HepG2 (cell line): ENCODE data around the gene GTF2F2. TPM values are rescaled to one million over a fixed set of nuclear protein-coding genes. Genes with fewer than 3 reads are reported as not detected.

Source experiments
- ATAC-seq: fragments of 200-7000 bp; cut with Tn5 transposase; 3 replicates; pipeline ENCODE4 v1.9.1; 2020; ENCODE audit warnings: mild to moderate bottlenecking, moderate library complexity
- BruUV-seq: library from RNA; stranded (reverse); fragments of 400-500 nt; replicated peaks from 2 replicates; lab custom pipeline; 2021; lab: Mats Ljungman, UMichigan
- CTCF ChIA-PET: fragments of 300-600 bp; formaldehyde crosslinking; extraction: SDS; loops from one replicate; lab custom pipeline; 2021; ENCODE audit warnings: low total read pairs, inconsistent platforms, low intra/inter-chr PET ratio; lab: Yijun Ruan, JAX
- POLR2A ChIA-PET: fragments of 350-600 bp; sonication (Branson Sonifier 250); formaldehyde crosslinking; loops from one replicate; lab custom pipeline; 2020; ENCODE audit warnings: antibody characterized with exemption, inconsistent platforms; lab: Yijun Ruan, JAX
- DNase-seq: peaks from one replicate; pipeline ENCODE4 v3.0.0-alpha.2; 2015; ENCODE audit warnings: low spot score
- FAIRE-seq: peaks from 3 replicates; lab custom pipeline; 2011; peaks lifted over from hg19 to GRCh38; lab: Jason Lieb, UNC
- H2AFZ ChIP-seq: one replicate; pipeline ENCODE4 v1.6.1; 2011; ENCODE audit warnings: low read length, inconsistent platforms
- H3K27ac ChIP-seq: fragments of 300-600 bp; 3 replicates; pipeline ENCODE4 v1.8.0; 2011; ENCODE audit warnings: mixed run types, mild to moderate bottlenecking, mixed read lengths, low read length, inconsistent platforms; ENCODE audit not compliant: insufficient read depth; ENCODE audit errors: extremely low read length
- H3K27me3 ChIP-seq, 2 experiments: fragments of 200-600 bp in 1 of 2; 2 replicates in 1 of 2; 3 replicates in 1 of 2; pipeline versions ENCODE4 v1.6.0 to v1.8.0; 2011; ENCODE audit warnings: low read length in 2 of 2, mild to moderate bottlenecking in 2 of 2, moderate library complexity in 2 of 2, inconsistent platforms in 1 of 2; ENCODE audit not compliant: insufficient read depth in 2 of 2, control insufficient read depth in 1 of 2
- H3K36me3 ChIP-seq, 2 experiments: fragments of 200-600 bp in 1 of 2; replicated peaks in 1 of 2; 2 replicates in 1 of 2; 3 replicates in 1 of 2; pipeline versions ENCODE4 v1.5.1 to v1.8.0; 2011; ENCODE audit warnings: low read length in 2 of 2, inconsistent platforms in 1 of 2; ENCODE audit not compliant: insufficient read depth in 2 of 2, control insufficient read depth in 1 of 2
- H3K4me1 ChIP-seq: 2 replicates; pipeline ENCODE4 v1.5.1; 2012; ENCODE audit warnings: low read length, inconsistent platforms; ENCODE audit not compliant: insufficient read depth
- H3K4me2 ChIP-seq: 2 replicates; pipeline ENCODE4 v1.6.0; 2011; ENCODE audit warnings: low read depth, low read length, inconsistent platforms
- H3K4me3 ChIP-seq, 3 experiments: fragments of 200-600 bp in 1 of 3; sonication (generic), shearing (Covaris generic) in 1 of 3; replicated peaks in 1 of 3; 2 replicates each; pipeline ENCODE4 v1.5.1; 2011 to 2016; ENCODE audit warnings: low read length in 3 of 3, inconsistent platforms in 2 of 3, low read depth in 2 of 3, mild to moderate bottlenecking in 2 of 3, control low read depth in 1 of 3, mixed read lengths in 1 of 3; ENCODE audit not compliant: insufficient read depth in 1 of 3
- H3K79me2 ChIP-seq: one replicate; pipeline ENCODE4 v1.6.1; 2011; ENCODE audit warnings: low read length, inconsistent platforms; ENCODE audit not compliant: insufficient read depth
- H3K9ac ChIP-seq: 2 replicates; pipeline ENCODE4 v1.6.0; 2011; ENCODE audit warnings: mild to moderate bottlenecking, low read depth, low read length, inconsistent platforms; ENCODE audit not compliant: insufficient read depth
- H3K9me3 ChIP-seq: 2 replicates; pipeline ENCODE4 v1.5.1; 2012; ENCODE audit warnings: mild to moderate bottlenecking, low read length
- H4K20me1 ChIP-seq: 2 replicates; pipeline ENCODE4 v1.6.0; 2011; ENCODE audit warnings: inconsistent platforms, mild to moderate bottlenecking, low read length, moderate library complexity; ENCODE audit not compliant: insufficient read depth
- ADNP ChIP-seq: sonication (generic); formaldehyde crosslinking; IDR thresholded peaks from 2 replicates; pipeline ENCODE4 v1.4.0; 2020; ENCODE audit warnings: missing genetic modification reagents
- ATF7-NPFF ChIP-seq: sonication (generic); formaldehyde crosslinking; IDR thresholded peaks from 2 replicates; pipeline ENCODE4 v1.8.1; 2023; ENCODE audit warnings: mild to moderate bottlenecking, low read depth, missing genetic modification reagents, moderate library complexity
- CBFB ChIP-seq: sonication (generic); formaldehyde crosslinking; IDR thresholded peaks from 2 replicates; pipeline ENCODE4 v1.4.0; 2020; ENCODE audit warnings: missing genetic modification reagents
- FOXC1 ChIP-seq: sonication (generic); formaldehyde crosslinking; IDR thresholded peaks from 2 replicates; pipeline ENCODE4 v1.8.0; 2022; ENCODE audit warnings: mild to moderate bottlenecking, missing genetic modification reagents, borderline replicate concordance
- NFRKB ChIP-seq: fragments of 450-650 bp; IDR thresholded peaks from 2 replicates; pipeline ENCODE4 v1.6.1; 2017
- POGZ ChIP-seq: sonication (generic); formaldehyde crosslinking; IDR thresholded peaks from 2 replicates; pipeline ENCODE4 v1.4.0; 2020; ENCODE audit warnings: mild to moderate bottlenecking, missing genetic modification reagents
- SP4 ChIP-seq: sonication (generic); formaldehyde crosslinking; IDR thresholded peaks from 2 replicates; pipeline ENCODE4 v1.8.1; 2023; ENCODE audit warnings: mild to moderate bottlenecking, missing genetic modification reagents
- SRSF9 ChIP-seq: fragments of 200-400 bp; formaldehyde crosslinking; IDR thresholded peaks from 2 replicates; pipeline ENCODE4 v1.6.1; 2018; ENCODE audit warnings: borderline replicate concordance, mild to moderate bottlenecking, low read depth, low read length; ENCODE audit not compliant: insufficient read depth, poor library complexity, severe bottlenecking
- ZFP36 ChIP-seq: fragments of 150-350 bp; IDR thresholded peaks from 2 replicates; pipeline ENCODE4 v1.6.1; 2018; ENCODE audit warnings: borderline replicate concordance, low read length, low read depth; ENCODE audit not compliant: partially characterized antibody
- ZFP41 ChIP-seq: sonication (generic); formaldehyde crosslinking; IDR thresholded peaks from 2 replicates; pipeline ENCODE4 v1.4.0; 2020; ENCODE audit warnings: mild to moderate bottlenecking, missing genetic modification reagents, borderline replicate concordance
- ZNF282 ChIP-seq: fragments of 450-650 bp; IDR thresholded peaks from 2 replicates; pipeline ENCODE4 v1.6.1; 2018; ENCODE audit not compliant: partially characterized antibody
- ZNF430 ChIP-seq: sonication (generic); formaldehyde crosslinking; IDR thresholded peaks from 2 replicates; pipeline ENCODE4 v1.9.0; 2021; ENCODE audit warnings: mild to moderate bottlenecking, missing genetic modification reagents
- ZNF776 ChIP-seq: sonication (generic); formaldehyde crosslinking; IDR thresholded peaks from 2 replicates; pipeline ENCODE4 v1.4.0; 2020; ENCODE audit warnings: mild to moderate bottlenecking, missing genetic modification reagents
- WGBS: methylation state at CpG from one replicate; pipeline ENCODE4 v1.1.6; 2017; ENCODE audit warnings: low lambda C conversion rate; 5-methylcytosine and 5-hydroxymethylcytosine counted together
- in situ Hi-C: cut with HindIII; loops from 2 replicates; pipeline ENCODE4 v1.10.0; 2017; ENCODE audit warnings: low pct_unique_long_range_greater_than_20kb; ENCODE audit not compliant: extremely low pct_ligation_motif_present
- intact Hi-C: fragments of 100-400 bp; cut with micrococcal nuclease; formaldehyde crosslinking; loops from one replicate; pipeline ENCODE4 v1.10.0; 2022; ENCODE audit not compliant: unreplicated experiment
- polyA plus RNA-seq, 8 experiments: library from polyadenylated mRNA; depleted of rRNA in 3 of 8; stranded (reverse) in 7 of 8; unstranded in 1 of 8; fragments of >200 nt; fragmentation: Illumina TruSeq in 4 of 8; extraction: Trizol in 4 of 8; gene quantifications; 2 replicates each; pipeline versions ENCODE4 v1.2.1 to v1.2.3, GENCODE V29; 2011 to 2016; ENCODE audit warnings: low read depth in 4 of 8, missing spikeins in 1 of 8, mixed read lengths in 1 of 8; ENCODE audit not compliant: insufficient read depth in 1 of 8
- total RNA-seq, 5 experiments: library from RNA; depleted of rRNA; stranded (reverse); fragments of >200 nt; fragmentation: Illumina TruSeq; extraction: Trizol; gene quantifications; 2 replicates each; pipeline ENCODE4 v1.2.3, GENCODE V29; 2016; ENCODE audit warnings: low read depth in 1 of 5
- TF ChIP-seq, protein P1 (sequence below): IDR thresholded peaks from 2 replicates; pipeline ENCODE4 v1.6.1; 2012; ENCODE audit warnings: low read length, improper control_type of control experiment
- TF ChIP-seq, protein P2 (sequence below): IDR thresholded peaks from 2 replicates; pipeline ENCODE4 v1.6.1; 2016; ENCODE audit warnings: low read depth, borderline replicate concordance
- TF ChIP-seq, protein P3 (sequence below): conservative IDR thresholded peaks from 2 replicates; pipeline ENCODE4 v1.6.1; 2018; ENCODE audit warnings: missing genetic modification reagents

Gene GTF2F2
- total and polyA plus RNA-seq, 2 of the 13 experiments (the other 11 are each of a cell fraction or from before 2014, with no cell fraction given) = 10.6 to 32.8 TPM

DNA sequence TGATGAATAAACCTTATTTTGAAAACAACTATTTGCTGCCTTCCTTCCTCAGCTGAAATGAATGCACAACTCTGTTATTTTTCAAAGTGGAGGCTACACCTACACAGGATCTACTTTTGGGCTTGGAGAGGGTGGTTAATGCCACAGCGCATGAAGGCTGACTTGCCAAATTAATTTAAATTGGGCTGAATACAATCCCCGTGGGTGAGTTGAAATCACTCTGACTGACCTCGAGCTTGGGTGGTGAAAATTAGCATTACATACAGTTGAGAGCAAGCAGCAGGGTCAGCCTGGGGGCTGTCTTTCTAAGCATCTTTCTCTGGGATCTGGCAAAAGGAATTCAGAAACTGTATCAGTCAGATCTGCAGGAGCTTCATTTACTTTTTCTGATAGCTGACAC, 182.2 kb downstream of the GTF2F2 start:
- Histone ChIP-seq H3K36me3 (no peaks in the 10 kb centered on the region), H3K79me2 (no peaks in the 10 kb centered on the region), H3K9ac (no peak overlapping the region), H3K4me2 (no peak overlapping the region), H3K4me3 (no peak overlapping the region), H3K4me1 (peaks cover 13% of the 10 kb centered on the region), H3K27me3 (peaks cover 0 to 7% of the 10 kb centered on the region in 2 experiments; a peak in 1 of 5 replicates), H3K27ac (no peak overlapping the region), H4K20me1 (no peaks in the 10 kb centered on the region), H3K9me3 (no peaks in the 10 kb centered on the region), H2AFZ (no peak overlapping the region)
- intact Hi-C loops (no loop called here), in situ Hi-C loops (no loop called here)
- 33% methylated on average over 3 of the region's 3 CpGs for WGBS
- POLR2A ChIA-PET = no interaction called here
- no TSS peak for BruUV-seq
- CTCF ChIA-PET = no interaction called here
- no peak for DNase-seq
- TF ChIP-seq ZFP36 = no peak
- TF ChIP-seq ADNP (CRISPR knock-in tag) = no peak
- no peak for TF ChIP-seq SRSF9
- TF ChIP-seq CBFB (CRISPR knock-in tag) = no peak
- no peak for TF ChIP-seq POGZ (CRISPR knock-in tag)
- no peak for TF ChIP-seq ATF7-NPFF
- TF ChIP-seq, protein P1, sequence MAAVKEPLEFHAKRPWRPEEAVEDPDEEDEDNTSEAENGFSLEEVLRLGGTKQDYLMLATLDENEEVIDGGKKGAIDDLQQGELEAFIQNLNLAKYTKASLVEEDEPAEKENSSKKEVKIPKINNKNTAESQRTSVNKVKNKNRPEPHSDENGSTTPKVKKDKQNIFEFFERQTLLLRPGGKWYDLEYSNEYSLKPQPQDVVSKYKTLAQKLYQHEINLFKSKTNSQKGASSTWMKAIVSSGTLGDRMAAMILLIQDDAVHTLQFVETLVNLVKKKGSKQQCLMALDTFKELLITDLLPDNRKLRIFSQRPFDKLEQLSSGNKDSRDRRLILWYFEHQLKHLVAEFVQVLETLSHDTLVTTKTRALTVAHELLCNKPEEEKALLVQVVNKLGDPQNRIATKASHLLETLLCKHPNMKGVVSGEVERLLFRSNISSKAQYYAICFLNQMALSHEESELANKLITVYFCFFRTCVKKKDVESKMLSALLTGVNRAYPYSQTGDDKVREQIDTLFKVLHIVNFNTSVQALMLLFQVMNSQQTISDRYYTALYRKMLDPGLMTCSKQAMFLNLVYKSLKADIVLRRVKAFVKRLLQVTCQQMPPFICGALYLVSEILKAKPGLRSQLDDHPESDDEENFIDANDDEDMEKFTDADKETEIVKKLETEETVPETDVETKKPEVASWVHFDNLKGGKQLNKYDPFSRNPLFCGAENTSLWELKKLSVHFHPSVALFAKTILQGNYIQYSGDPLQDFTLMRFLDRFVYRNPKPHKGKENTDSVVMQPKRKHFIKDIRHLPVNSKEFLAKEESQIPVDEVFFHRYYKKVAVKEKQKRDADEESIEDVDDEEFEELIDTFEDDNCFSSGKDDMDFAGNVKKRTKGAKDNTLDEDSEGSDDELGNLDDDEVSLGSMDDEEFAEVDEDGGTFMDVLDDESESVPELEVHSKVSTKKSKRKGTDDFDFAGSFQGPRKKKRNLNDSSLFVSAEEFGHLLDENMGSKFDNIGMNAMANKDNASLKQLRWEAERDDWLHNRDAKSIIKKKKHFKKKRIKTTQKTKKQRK = no peak
- TF ChIP-seq SP4 (CRISPR knock-in tag) = no peak
- no peak for TF ChIP-seq NFRKB
- TF ChIP-seq, protein P2, sequence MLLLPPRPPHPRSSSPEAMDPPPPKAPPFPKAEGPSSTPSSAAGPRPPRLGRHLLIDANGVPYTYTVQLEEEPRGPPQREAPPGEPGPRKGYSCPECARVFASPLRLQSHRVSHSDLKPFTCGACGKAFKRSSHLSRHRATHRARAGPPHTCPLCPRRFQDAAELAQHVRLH = no peak
- no peak for TF ChIP-seq ZNF282
- no peak for TF ChIP-seq ZNF776 (CRISPR knock-in tag)
- TF ChIP-seq ZNF430 = no peak
- no peak for TF ChIP-seq FOXC1 (CRISPR knock-in tag)
- TF ChIP-seq ZFP41 (CRISPR knock-in tag) = no peak
- TF ChIP-seq, protein P3, sequence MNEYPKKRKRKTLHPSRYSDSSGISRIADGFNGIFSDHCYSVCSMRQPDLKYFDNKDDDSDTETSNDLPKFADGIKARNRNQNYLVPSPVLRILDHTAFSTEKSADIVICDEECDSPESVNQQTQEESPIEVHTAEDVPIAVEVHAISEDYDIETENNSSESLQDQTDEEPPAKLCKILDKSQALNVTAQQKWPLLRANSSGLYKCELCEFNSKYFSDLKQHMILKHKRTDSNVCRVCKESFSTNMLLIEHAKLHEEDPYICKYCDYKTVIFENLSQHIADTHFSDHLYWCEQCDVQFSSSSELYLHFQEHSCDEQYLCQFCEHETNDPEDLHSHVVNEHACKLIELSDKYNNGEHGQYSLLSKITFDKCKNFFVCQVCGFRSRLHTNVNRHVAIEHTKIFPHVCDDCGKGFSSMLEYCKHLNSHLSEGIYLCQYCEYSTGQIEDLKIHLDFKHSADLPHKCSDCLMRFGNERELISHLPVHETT (CRISPR knock-in tag) = no peak
- ATAC-seq = no peak
- no peak for FAIRE-seq
